Mesenchymal stem cell (in vitro differentiated cells and primary cell): ENCODE data around the gene OR6K6. TPM values are rescaled to one million over a fixed set of nuclear protein-coding genes. Genes with fewer than 3 reads are reported as not detected.

Source experiments
- DNase-seq: peaks from one replicate; pipeline ENCODE4 v3.0.0-alpha.2; 2013
- H2AFZ ChIP-seq: one replicate; pipeline ENCODE4 v1.6.1; 2013; ENCODE audit warnings: low read depth, mild to moderate bottlenecking, control low read depth, inconsistent platforms, low read length, moderate library complexity
- H2AK5ac ChIP-seq: 2 replicates; pipeline ENCODE4 v1.6.1; 2013; ENCODE audit warnings: low read length, moderate library complexity, mild to moderate bottlenecking, inconsistent platforms; ENCODE audit not compliant: severe bottlenecking
- H2BK120ac ChIP-seq: one replicate; pipeline ENCODE4 v1.6.1; 2013; ENCODE audit warnings: low read depth, mild to moderate bottlenecking, inconsistent platforms, low read length, moderate library complexity
- H2BK12ac ChIP-seq, 2 experiments: one replicate each; pipeline ENCODE4 v1.6.1; 2013; ENCODE audit warnings: inconsistent platforms in 2 of 2, low read length in 2 of 2, mild to moderate bottlenecking in 2 of 2, moderate library complexity in 2 of 2, control low read depth in 1 of 2
- H2BK15ac ChIP-seq: one replicate; pipeline ENCODE4 v1.6.1; 2013; ENCODE audit warnings: mild to moderate bottlenecking, low read depth, inconsistent platforms; ENCODE audit not compliant: poor library complexity, severe bottlenecking
- H2BK5ac ChIP-seq: 2 replicates; pipeline ENCODE4 v1.6.1; 2013; ENCODE audit warnings: low read depth, mild to moderate bottlenecking, low read length, control low read depth, inconsistent platforms; ENCODE audit not compliant: poor library complexity, severe bottlenecking
- H3K14ac ChIP-seq, 2 experiments: one replicate each; pipeline ENCODE4 v1.6.1; 2013; ENCODE audit warnings: inconsistent platforms in 2 of 2, low read length in 2 of 2, control low read depth in 1 of 2, mild to moderate bottlenecking in 1 of 2, moderate library complexity in 1 of 2
- H3K18ac ChIP-seq, 2 experiments: one replicate each; pipeline ENCODE4 v1.6.1; 2013; ENCODE audit warnings: inconsistent platforms in 2 of 2, low read length in 2 of 2, control low read depth in 1 of 2, low read depth in 1 of 2, mild to moderate bottlenecking in 1 of 2
- H3K23ac ChIP-seq, 2 experiments: one replicate each; pipeline ENCODE4 v1.6.1; 2013; ENCODE audit warnings: inconsistent platforms in 2 of 2, low read length in 2 of 2, mild to moderate bottlenecking in 2 of 2, moderate library complexity in 2 of 2, control low read depth in 1 of 2
- H3K27ac ChIP-seq: 2 replicates; pipeline ENCODE4 v1.5.1; 2013; ENCODE audit warnings: mild to moderate bottlenecking, moderate library complexity, low read length, control low read depth, inconsistent platforms; ENCODE audit not compliant: poor library complexity, severe bottlenecking
- H3K27me3 ChIP-seq, 2 experiments: 2 replicates each; pipeline versions ENCODE4 v1.6.1 to v1.7.0; 2013; ENCODE audit warnings: low read length in 2 of 2, mild to moderate bottlenecking in 2 of 2, moderate library complexity in 2 of 2, control low read depth in 1 of 2, inconsistent platforms in 1 of 2; ENCODE audit not compliant: control insufficient read depth in 1 of 2, insufficient read depth in 1 of 2
- H3K36me3 ChIP-seq, 2 experiments: 2 replicates each; pipeline versions ENCODE4 v1.6.1 to v1.7.0; 2013; ENCODE audit warnings: low read length in 2 of 2, control low read depth in 1 of 2, inconsistent platforms in 1 of 2, low read depth in 1 of 2, mild to moderate bottlenecking in 1 of 2; ENCODE audit not compliant: insufficient read depth in 2 of 2, control insufficient read depth in 1 of 2
- H3K4ac ChIP-seq, 2 experiments: one replicate each; pipeline ENCODE4 v1.6.1; 2013; ENCODE audit warnings: inconsistent platforms in 2 of 2, low read length in 2 of 2, mild to moderate bottlenecking in 2 of 2, moderate library complexity in 2 of 2, control low read depth in 1 of 2, low read depth in 1 of 2
- H3K4me1 ChIP-seq: 2 replicates; pipeline ENCODE4 v1.6.1; 2013; ENCODE audit warnings: low read depth, low read length, control low read depth; ENCODE audit not compliant: control insufficient read depth, insufficient read depth
- H3K4me2 ChIP-seq: 2 replicates; pipeline ENCODE4 v1.6.1; 2013; ENCODE audit warnings: low read length, mild to moderate bottlenecking, inconsistent platforms; ENCODE audit not compliant: poor library complexity, severe bottlenecking
- H3K4me3 ChIP-seq, 2 experiments: 2 replicates each; pipeline versions ENCODE4 v1.5.1 to v1.7.0; 2013; ENCODE audit warnings: low read length in 2 of 2, mild to moderate bottlenecking in 2 of 2, control low read depth in 1 of 2, low read depth in 1 of 2; ENCODE audit not compliant: insufficient read depth in 1 of 2
- H3K79me1 ChIP-seq: replicated peaks from 2 replicates; pipeline ENCODE4 v1.6.1; 2013; ENCODE audit warnings: mild to moderate bottlenecking, control low read depth, low read length, inconsistent platforms; ENCODE audit not compliant: poor library complexity, severe bottlenecking
- H3K9ac ChIP-seq: 2 replicates; pipeline ENCODE4 v1.7.0; 2013; ENCODE audit warnings: mild to moderate bottlenecking, low read length, moderate library complexity
- H3K9me3 ChIP-seq: 2 replicates; pipeline ENCODE4 v1.7.0; 2013; ENCODE audit warnings: mild to moderate bottlenecking, low read length; ENCODE audit not compliant: control insufficient read depth
- H4K8ac ChIP-seq: one replicate; pipeline ENCODE4 v1.6.1; 2013; ENCODE audit warnings: inconsistent platforms, mild to moderate bottlenecking, low read length, moderate library complexity
- H4K91ac ChIP-seq: one replicate; pipeline ENCODE4 v1.6.1; 2013; ENCODE audit warnings: mild to moderate bottlenecking, low read length, inconsistent platforms
- WGBS: methylation state at CpG from one replicate; pipeline ENCODE4 v1.1.7; 2013; ENCODE audit warnings: mixed read lengths; 5-methylcytosine and 5-hydroxymethylcytosine counted together
- polyA plus RNA-seq, 2 experiments: library from polyadenylated mRNA; stranded (reverse); fragments of 200-250 nt; gene quantifications; one replicate each; pipeline ENCODE4 v1.2.3, GENCODE V29; 2013

OR6K6 gene
- not detected for polyA plus RNA-seq (2013, experiment 1 of 2)
- not detected for polyA plus RNA-seq (2013, experiment 2 of 2)

GRCh38 chr1:158754420-158754819, at the start of gene OR6K6:
Gene OR6K6, plus strand, starts transcription at chr1:158754720. Its CDS starts 168 bp downstream, at chr1:158754888.
- no peak within 1 kb of the TSS for H3K14ac ChIP-seq
- peaks cover 0 to 4% of the 10 kb centered on the region in 2 experiments for H3K27me3 ChIP-seq
- H3K4me1 ChIP-seq: no peaks in the 10 kb centered on the region
- H3K18ac ChIP-seq: no peak within 1 kb of the TSS
- H3K4me2 ChIP-seq: no peak within 1 kb of the TSS
- no peak within 1 kb of the TSS for H3K27ac ChIP-seq
- no peak within 1 kb of the TSS for H2AFZ ChIP-seq
- no peak within 1 kb of the TSS for H2BK5ac ChIP-seq
- no peak within 1 kb of the TSS for H2AK5ac ChIP-seq
- H4K8ac ChIP-seq: no peak within 1 kb of the TSS
- no peak within 1 kb of the TSS for H3K9ac ChIP-seq
- DNase-seq: no peak
- no peaks in the 10 kb centered on the region for H3K36me3 ChIP-seq
- no CpG with 5 or more reads among the region's 2 CpGs for WGBS
- H2BK15ac ChIP-seq: no peak within 1 kb of the TSS
- H4K91ac ChIP-seq: no peak within 1 kb of the TSS
- H3K4me3 ChIP-seq: no peak within 1 kb of the TSS
- no peak within 1 kb of the TSS for H3K4ac ChIP-seq
- H2BK120ac ChIP-seq: no peak within 1 kb of the TSS
- H3K23ac ChIP-seq: no peak within 1 kb of the TSS
- no peaks in the 10 kb centered on the region for H3K79me1 ChIP-seq
- H2BK12ac ChIP-seq: no peak within 1 kb of the TSS
- H3K9me3 ChIP-seq: no peaks in the 10 kb centered on the region

GRCh38 chr1:158706096-158706495, 48.4 kb upstream of the OR6K6 start:
- DNase-seq: no peak
- Histone ChIP-seq H3K14ac (no peak overlapping the region), H3K4ac (no peak overlapping the region), H3K79me1 (no peaks in the 10 kb centered on the region), H3K36me3 (no peaks in the 10 kb centered on the region), H2BK120ac (no peak overlapping the region), H3K4me2 (no peak overlapping the region), H3K4me1 (no peaks in the 10 kb centered on the region), H2BK12ac (no peak overlapping the region), H2BK15ac (no peak overlapping the region), H2AK5ac (no peak overlapping the region), H3K27ac (no peak overlapping the region), H3K9ac (no peak overlapping the region), H3K23ac (no peak overlapping the region), H3K9me3 (no peaks in the 10 kb centered on the region), H3K18ac (no peak overlapping the region), H2AFZ (no peak overlapping the region), H3K27me3 (no peaks in the 10 kb centered on the region), H4K91ac (no peak overlapping the region), H4K8ac (no peak overlapping the region), H3K4me3 (no peak overlapping the region), H2BK5ac (no peak overlapping the region)
- no CpG with 5 or more reads among the region's 2 CpGs for WGBS

- Histone ChIP-seq H3K4ac (no peak overlapping the region), H3K4me2 (no peak overlapping the region), H3K23ac (no peak overlapping the region), H3K27ac (no peak overlapping the region), H4K8ac (no peak overlapping the region), H2BK120ac (no peak overlapping the region), H2BK15ac (no peak overlapping the region), H3K18ac (no peak overlapping the region), H2AFZ (no peak overlapping the region), H3K9me3 (no peaks in the 10 kb centered on the region), H2AK5ac (no peak overlapping the region), H2BK5ac (no peak overlapping the region), H3K79me1 (no peaks in the 10 kb centered on the region), H3K4me3 (no peak overlapping the region), H2BK12ac (no peak overlapping the region), H3K9ac (no peak overlapping the region), H3K4me1 (no peaks in the 10 kb centered on the region), H3K27me3 (no peaks in the 10 kb centered on the region), H3K14ac (no peak overlapping the region), H3K36me3 (no peaks in the 10 kb centered on the region), H4K91ac (no peak overlapping the region)
- 45% methylated on average over 2 of the region's 4 CpGs for WGBS
- no peak for DNase-seq
Measured at GRCh38 chr1:158711098-158711497, 43.4 kb upstream of the OR6K6 start.

GRCh38 chr1:158714754-158715153, 39.8 kb upstream of the OR6K6 start:
- no peak overlapping the region for H3K14ac ChIP-seq
- H2BK15ac ChIP-seq: no peak overlapping the region
- no peaks in the 10 kb centered on the region for H3K27me3 ChIP-seq
- no peak overlapping the region for H3K9ac ChIP-seq
- no peak overlapping the region for H3K4me3 ChIP-seq
- no peak overlapping the region for H3K18ac ChIP-seq
- H4K91ac ChIP-seq: no peak overlapping the region
- no peak overlapping the region for H3K23ac ChIP-seq
- H2BK120ac ChIP-seq: no peak overlapping the region
- H2BK5ac ChIP-seq: no peak overlapping the region
- no peaks in the 10 kb centered on the region for H3K9me3 ChIP-seq
- H3K4me1 ChIP-seq: no peaks in the 10 kb centered on the region
- no peaks in the 10 kb centered on the region for H3K79me1 ChIP-seq
- no peak overlapping the region for H4K8ac ChIP-seq
- no peak overlapping the region for H3K4ac ChIP-seq
- H3K36me3 ChIP-seq: no peaks in the 10 kb centered on the region
- no peak overlapping the region for H2AK5ac ChIP-seq
- H2AFZ ChIP-seq: no peak overlapping the region
- H3K27ac ChIP-seq: no peak overlapping the region
- no peak overlapping the region for H2BK12ac ChIP-seq
- WGBS: no CpG with 5 or more reads among the region's 1 CpG
- DNase-seq: no peak
- no peak overlapping the region for H3K4me2 ChIP-seq
